NCI-H82 treated with DMSO at 0.1 percent for 48 hours (cell line): ENCODE measurements around the gene DDX39A.
"Not testable (repeated sequence)": the region's sequence is repeated elsewhere in the genome, so short reads cannot be mapped to it uniquely, and the experiment has no call there.

Experiments
- DNase-seq: peaks from one replicate; lab custom pipeline; 2025; ENCODE audit not compliant: unreplicated experiment; lab: John Stamatoyannopoulos, UW

Gene DDX39A

DNA sequence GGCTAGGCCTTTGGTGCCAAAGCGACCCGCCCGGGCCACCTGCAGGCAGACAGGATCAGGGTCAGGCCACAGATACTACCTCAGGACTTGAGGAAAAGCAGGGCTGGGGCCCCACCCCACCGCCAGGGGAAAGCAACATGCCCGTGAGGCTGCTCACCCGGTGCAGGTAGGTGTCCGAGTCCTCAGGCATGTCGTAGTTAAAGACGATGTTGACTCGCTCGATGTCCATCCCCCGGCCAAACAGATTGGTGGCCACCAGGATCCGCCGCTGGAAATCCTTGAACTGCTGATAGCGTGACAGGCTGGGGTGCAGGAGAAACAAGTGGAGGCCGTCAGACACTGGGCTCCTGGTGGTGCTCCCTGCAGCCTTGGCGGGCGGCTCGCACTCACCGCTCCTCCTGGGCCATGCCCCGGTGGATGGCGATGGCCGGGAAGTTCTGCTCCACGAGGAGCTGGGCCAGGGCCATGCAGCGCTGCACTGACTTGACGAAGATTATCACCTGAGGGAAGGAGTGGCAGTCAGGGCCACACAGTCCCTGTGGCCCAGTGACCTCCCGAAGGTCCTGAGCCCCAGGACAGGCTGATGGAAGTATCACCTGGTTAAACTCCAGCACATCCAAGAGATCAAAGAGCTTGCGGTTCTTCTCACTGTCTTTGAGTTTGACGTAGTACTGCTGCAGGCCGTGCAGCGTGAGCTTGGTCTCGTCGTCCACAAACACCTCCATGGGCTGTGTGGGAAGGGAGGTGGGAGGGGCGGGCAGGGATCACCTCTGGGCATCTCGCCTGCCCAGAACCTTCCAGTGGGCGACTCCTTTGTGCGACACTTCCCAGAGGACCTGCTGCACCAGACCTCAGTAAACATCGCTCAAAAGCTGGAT, 9.8 kb downstream of the DDX39A start:
- DNase-seq = no peak

DNA sequence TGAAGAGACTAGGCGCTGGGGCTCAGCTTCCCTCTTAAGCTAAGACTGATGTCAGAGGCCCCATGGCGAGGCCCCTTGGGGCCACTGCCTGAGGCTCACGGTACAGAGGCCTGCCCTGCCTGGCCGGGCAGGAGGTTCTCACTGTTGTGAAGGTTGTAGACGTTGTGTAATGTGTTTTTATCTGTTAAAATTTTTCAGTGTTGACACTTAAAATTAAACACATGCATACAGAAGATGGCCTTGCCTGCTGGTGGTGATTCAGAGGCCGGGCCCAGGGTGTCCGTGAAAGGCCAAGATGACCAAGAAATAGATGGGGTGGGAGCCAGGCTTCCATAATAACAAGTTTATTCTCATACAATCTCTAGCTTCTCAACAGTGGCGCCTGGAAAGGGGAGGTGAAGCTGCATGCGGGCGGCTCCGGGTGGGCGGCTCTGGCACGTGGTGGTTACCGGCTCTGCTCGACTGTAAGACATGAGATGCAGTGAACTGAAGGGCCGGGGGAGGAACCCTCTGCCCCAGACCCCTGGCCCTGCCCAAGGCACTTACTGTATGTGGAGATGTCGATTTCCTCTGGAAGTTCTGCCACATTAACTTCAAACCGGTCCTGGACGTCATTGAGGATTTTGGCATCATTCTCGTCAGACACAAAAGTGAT, 10.5 kb downstream of the DDX39A start:
- DNase-seq = no peak

DNA sequence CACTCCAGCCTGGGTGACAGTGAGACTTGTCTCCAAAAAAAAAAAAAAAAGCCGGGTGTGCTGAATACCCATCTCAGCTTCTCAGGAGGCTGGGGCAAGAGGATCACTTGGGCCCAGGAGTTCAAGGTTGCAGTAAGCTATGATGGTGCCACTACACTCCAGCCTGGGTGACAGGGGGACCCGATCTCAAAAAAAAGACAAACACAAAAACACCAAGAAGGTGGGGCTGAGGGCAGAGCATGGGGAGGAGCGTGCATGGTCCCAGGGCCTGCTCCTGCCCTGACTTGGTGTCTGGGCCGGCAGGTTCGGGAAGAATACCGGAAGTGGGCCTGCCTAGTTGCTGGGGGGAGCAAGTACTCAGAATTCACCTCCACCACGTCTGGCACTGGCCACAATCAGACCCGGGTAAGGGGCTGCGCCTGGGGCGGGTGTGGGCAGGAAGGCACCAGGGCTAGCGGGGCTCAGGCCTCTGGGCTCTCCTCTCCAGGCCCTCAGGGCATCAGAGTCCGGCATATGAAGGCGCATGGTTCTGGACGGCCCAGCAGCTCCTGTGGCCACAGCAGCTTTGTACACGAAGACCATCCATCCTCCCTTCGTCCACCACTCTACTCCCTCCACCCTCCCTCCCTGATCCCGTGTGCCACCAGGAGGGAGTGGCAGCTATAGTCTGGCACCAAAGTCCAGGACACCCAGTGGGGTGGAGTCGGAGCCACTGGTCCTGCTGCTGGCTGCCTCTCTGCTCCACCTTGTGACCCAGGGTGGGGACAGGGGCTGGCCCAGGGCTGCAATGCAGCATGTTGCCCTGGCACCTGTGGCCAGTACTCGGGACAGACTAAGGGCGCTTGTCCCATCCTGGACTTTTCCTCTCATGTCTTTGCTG, 11.3 kb downstream of the DDX39A start:
- DNase-seq = no peak

DNA sequence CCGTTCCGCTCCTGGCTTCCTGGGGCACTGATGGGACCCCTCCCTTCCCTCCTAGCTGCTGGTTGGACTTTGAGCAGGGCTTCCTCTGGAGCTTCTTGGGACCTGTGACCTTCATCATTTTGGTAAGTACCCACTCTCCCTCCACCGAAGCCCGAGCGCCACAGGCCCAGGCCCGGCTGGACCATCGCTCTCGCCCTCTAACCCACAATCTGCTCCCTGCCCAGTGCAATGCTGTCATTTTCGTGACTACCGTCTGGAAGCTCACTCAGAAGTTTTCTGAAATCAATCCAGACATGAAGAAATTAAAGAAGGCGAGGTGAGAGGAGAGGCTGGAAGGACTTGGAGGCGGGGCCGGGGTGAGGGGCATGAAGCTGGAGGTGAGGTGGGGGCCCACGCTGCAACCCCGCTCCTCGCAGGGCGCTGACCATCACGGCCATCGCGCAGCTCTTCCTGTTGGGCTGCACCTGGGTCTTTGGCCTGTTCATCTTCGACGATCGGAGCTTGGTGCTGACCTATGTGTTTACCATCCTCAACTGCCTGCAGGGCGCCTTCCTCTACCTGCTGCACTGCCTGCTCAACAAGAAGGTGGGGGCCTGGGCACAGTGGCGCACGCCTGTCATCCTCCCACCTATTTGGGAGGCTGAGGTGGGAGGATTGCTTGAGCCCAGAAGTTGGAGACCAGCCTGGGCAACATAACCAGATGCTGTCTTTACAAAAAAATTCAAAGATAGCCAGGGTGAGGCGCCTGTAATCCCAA, 12.3 kb downstream of the DDX39A start:
- no peak for DNase-seq

DNA sequence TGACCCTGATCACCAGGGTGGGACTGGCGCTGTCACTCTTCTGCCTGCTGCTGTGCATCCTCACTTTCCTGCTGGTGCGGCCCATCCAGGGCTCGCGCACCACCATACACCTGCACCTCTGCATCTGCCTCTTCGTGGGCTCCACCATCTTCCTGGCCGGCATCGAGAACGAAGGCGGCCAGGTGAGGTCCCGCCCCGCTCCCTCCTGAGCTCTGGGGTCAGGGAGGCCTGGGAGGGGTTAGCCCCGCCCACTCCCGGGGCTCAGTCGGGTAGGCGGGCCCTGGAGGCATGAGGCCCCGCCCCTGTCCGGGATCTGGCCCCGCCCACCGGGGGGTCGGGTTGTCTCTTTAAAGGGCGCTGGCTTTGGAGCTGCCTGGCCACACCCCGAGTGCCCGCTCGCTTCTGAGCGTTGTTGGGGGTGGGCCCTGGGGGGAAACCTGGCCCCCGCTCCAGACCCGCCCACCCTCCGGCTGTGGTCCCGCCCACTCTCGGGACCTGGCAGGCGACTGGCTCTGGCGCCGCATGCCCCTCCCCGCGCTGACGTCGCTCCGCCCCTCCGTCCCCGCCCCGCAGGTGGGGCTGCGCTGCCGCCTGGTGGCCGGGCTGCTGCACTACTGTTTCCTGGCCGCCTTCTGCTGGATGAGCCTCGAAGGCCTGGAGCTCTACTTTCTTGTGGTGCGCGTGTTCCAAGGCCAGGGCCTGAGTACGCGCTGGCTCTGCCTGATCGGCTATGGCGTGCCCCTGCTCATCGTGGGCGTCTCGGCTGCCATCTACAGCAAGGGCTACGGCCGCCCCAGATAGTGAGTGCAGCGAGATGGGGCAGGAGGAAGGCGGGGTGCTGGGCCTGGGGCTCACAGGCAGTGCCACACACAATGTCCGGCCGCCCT, 13.1 kb downstream of the DDX39A start:
- peak; percentile 96 for DNase-seq

DNA sequence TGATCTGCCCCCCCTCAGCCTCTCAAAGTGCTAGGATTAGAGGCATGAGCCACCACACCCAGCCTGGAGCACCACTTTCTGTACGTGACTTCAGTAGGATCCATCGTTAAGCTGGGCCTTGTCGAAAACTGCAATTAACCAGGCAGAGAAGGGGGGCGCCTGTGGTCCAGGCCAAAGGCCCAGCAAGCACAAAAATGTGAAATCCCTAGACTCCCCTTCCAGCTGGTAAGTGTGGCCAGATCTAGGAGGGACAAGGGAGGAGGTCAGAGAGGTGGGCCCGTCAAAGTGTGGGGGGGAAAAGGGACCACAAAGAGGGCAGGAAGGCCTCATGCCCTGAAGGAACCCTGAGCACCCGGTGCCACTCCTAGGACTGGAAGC, 13.8 kb downstream of the DDX39A start:
- no peak for DNase-seq

DNA sequence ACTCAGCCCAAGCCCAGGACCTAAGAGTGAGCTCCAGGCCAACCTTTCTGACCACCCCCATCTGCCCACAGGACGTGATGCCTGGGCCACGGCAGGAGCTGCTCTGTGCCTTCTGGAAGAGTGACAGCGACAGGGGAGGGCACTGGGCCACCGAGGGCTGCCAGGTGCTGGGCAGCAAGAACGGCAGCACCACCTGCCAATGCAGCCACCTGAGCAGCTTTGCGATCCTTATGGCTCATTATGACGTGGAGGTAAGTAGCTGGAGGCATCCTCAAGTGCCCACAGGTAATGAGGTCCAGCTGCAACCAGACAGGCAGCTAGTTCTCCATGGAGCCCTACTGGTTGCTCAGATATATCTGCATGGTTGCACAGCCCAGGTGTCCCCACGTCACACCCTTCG, 14.8 kb downstream of the DDX39A start:
- DNase-seq = no peak

DNA sequence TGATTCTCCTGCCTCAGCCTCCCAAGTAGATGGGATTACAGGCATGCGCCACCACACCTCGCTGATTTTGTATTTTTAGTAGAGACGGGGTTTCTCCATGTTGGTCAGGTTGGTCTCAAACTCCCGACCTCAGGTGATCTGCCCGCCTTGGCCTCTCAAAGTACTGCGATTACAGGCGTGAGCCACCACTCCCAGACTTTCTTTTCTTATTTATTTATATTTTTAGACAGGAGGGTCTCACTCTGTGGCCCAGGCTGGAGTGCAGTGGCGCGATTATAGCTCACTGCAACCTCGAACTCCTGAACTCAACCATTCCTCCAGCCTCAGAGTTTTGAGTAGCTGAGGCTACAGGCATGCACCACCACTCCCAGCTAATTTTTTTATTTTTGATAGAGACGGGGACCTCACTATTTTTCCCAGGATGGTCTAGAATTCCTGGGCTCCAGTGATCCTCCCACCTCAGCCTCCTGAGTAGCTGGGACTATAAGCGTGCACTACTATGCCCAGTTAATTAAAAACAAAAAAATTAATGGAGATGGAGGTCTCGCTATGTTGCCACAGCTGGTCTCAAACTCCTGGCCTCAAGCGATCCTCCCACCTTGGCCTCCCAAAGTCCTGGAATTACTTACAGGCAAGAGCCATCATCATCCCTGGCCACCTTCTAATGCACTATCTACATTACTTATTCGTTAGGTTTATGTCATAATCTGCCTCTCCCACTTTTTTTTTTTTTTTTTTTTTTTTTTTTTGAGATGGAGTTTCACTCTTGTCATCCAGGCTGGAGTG, 15.8 kb downstream of the DDX39A start:
- not testable (repeated sequence) for DNase-seq

DNA sequence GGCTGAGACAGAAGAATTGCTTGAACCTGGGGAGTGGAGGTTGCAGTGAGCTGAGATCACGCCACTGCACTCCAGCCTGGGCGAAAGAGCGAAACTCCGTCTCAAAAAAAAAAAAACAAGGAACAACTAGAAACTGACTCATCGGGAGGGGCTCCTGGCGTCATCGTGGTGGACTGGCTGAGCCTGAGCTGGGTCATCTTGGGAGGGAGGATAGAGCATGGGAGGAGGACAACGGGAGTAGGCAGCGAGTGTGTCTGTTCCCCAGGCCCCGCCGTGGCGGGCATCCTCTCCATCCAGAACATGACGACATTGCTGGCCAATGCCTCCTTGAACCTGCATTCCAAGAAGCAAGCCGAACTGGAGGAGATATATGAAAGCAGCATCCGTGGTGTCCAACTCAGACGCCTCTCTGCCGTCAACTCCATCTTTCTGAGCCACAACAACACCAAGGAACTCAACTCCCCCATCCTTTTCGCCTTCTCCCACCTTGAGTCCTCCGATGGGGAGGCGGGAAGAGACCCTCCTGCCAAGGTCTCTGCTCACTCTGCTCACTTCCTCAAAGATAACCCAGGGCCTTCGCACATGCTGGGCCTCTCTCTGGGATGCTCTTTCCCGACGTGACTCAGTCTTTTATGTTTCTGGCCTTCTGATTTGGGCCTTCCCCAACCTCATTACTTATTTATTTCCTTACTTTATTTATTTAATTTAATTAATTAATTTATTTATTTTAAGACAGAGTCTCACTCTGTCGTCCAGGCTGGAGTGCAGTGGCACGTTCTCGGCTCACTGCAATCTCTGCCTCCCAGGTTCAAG, 16.6 kb downstream of the DDX39A start:
- DNase-seq = no peak

DNA sequence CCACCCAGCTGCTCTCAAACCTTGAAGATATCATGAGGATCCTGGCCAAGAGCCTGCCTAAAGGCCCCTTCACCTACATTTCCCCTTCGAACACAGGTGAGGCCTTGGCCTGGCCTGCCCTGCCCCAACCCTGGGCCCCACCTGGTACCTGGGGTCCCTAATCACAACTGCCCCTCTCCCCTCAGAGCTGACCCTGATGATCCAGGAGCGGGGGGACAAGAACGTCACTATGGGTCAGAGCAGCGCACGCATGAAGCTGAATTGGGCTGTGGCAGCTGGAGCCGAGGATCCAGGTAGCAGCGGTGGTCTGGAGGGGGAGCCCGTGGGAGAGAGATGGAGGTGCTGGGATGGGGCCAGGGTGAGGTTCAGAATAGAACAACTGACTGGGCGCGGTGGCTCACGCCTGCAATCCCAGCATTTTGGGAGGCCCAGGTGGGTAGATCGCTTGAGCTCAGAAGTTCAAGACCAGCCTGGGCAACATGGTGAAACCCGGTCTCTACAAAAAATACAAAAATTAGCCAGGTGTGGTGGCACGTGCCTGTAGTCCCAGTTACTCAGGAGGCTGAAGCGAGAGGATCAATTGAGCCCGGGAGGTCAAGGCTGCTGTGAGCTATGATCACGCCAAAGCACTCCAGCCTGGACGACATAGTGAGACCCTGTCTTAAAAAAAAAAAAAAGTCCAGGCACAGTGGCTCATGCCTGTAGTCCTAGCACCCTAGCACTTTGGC, 17.5 kb downstream of the DDX39A start:
- DNase-seq = no peak

DNA sequence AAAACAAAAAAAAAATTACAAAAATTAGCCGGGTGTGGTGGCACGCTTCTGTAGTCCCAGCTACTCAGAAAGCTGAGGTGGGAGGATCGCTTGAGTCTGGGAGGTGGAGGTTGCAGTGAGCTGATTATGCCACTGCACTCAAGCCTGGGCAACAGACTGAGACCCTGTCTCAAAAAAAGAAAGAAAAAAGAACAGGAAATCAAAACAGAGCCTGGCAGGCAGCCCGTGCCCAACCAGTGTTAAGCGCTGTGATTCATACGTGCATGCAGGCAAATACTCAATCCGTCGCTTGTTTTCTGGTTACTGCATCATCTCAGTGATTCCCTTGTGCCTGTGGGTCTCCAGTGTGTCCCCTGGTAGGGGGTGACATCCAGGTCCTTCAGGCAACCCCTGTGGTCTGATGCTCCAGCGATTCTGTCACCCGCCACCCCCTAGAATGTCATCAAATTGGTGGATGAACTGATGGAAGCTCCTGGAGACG, 18.1 kb downstream of the DDX39A start:
- DNase-seq = no peak

DNA sequence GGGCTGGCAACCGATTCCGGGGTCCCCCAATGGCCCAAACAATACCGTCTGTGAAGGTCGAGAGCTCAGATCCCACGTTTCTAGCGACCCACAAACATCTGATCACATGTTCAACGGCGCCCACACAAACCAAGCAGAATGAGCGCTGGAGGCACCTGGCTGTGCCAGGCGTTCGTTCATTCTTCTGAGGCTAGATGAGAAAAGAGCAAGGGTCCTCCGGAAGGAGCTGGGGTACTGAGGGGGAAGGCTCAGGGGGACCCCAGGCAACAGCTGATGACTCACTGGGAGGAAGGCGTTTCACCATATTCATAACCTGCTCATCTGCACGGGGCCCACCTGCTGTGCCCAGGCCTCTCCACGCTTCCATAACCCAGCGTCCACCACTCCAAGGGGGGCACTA, 22.0 kb downstream of the DDX39A start:
- not testable (repeated sequence) for DNase-seq

DNA sequence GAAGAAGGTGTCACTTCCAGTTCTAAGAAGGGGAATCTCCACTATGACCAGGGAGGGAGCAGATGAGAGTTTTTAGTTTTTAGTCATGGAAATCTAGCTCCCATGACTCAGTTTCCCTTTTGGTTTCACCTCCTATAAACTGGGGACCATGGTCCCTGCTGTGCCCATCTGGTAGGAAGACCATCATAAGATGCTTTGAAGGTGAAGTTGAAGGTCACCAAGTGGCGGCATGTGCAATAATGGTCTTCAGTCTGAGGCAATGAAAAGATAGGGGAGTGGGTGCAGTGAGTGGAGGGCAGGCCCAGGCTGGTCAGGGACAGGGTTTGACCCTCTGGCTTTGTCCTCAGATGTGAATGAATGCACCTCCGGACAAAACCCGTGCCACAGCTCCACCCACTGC, 22.4 kb downstream of the DDX39A start:
- not testable (repeated sequence) for DNase-seq

DNA sequence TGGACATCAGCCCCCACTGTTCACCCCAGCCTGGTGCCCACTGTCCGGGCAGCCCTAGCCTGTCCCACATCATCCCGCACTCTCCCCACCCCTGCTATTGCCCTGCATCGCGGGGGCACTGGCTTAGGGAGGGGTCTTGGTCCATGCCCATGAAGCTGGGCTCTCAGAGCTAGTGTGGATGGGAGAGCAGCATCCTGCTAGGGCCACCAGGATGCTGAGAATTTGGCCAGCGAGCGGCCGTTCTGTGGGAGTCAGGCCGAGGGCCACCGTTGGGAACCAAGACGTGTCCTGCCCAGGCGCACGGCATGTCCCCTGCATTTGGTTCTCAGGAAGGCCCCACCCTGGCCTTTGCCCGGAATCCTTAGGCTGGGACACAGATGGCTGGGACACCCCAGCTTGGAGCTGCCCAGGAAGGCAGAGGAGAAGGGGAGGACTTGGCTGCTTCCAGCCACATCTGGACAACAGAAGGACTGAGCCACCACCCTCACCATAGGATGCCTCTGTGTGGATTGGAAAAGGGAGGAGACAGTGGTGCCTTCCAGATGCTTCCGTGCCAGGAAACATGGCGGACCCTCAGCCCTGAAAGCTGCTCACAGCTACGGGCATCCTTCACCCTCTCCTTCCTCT, 23.3 kb downstream of the DDX39A start:
- DNase-seq = no peak

DNA sequence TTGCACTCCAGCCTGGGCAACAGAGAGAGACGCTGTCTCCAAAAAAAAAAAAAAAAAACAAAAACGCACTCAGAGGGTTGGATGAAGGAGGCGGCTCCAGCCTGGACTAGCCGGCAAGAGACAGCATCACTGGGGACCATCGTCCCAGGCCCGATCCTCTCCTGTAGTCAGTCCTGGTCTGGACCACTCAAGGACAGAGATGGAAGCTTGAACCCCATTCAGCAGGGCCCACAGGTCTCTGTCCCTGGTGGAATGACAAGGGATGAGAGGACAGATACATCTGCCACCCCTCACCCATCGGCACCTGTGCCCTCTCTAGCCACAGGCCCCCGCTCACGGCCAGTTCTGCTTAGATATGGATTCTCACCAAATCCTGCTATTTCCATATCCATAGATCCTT, 23.9 kb downstream of the DDX39A start:
- no peak for DNase-seq

DNA sequence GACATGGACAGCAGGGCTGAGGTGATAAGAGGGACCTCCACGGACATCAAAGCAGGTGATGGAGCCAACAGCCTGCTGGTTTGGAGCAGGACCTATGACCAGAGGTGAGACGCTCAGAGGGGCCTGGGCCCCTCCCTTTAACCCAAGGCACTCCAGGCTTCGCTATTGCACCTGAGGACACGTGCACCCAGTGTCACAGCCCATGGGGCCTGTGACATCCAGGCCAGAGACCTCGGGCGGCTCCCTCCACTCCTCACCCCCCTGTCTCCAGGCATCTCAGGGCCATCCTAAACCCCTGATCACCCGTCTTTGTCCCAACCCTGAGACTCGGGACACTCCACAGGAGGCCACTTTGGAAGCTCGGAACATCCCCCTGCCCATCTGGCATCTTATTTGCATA, 25.0 kb downstream of the DDX39A start:
- no peak for DNase-seq

DNA sequence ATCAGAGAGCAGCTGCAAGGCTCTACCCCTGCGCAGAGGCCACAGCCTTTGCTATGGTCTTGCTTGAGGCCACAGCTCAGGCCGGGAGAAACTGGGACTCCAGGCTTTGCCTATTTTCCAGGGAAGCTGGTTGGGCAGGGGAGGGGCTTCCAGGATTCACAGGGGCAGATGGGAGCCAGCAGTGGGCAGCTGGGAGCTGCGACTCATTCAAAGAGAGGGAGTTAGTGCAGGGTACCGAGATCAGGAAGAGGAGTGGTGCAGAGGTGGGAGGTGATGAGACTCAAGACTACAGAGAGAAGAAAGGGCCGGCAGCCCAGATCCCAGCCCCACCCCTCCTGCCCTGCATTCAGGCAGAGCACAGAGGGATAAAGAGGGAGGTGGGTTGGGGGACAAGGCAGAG, 25.8 kb downstream of the DDX39A start:
- no peak for DNase-seq
